ENCODE results near the gene CTIF. TPM values are rescaled to one million over a fixed set of nuclear protein-coding genes. Genes with fewer than 3 reads are reported as not detected.

The CTIF gene
- total RNA-seq, 1 experiment from 2014 or later, result 5.8 TPM

- no peaks in the 10 kb centered on the region for H3F3A ChIP-seq (ENCODE audit: low read length, unreplicated experiment)
- no peaks in the 10 kb centered on the region for H3K9me3 ChIP-seq (ENCODE audit: low read length)
- H3K9me2 ChIP-seq (replicated peaks; ENCODE audit: low read length), result no peaks in the 10 kb centered on the region
- no peaks in the 10 kb centered on the region for H3K27me3 ChIP-seq (ENCODE audit: low read length)
- H3K4me3 ChIP-seq (ENCODE audit: low read length), result no peak overlapping the region
- H3K27ac ChIP-seq (ENCODE audit: low read length), result no peak overlapping the region
- no peak for ATAC-seq
- H3K79me2 ChIP-seq (ENCODE audit: low read length), result no peaks in the 10 kb centered on the region
- TF ChIP-seq CTCF (conservative IDR thresholded peaks at IDR 0.05; ENCODE audit: low read depth, low read length), result no peak
- TF ChIP-seq EZH2 (IDR thresholded peaks at IDR 0.05; ENCODE audit: low read length, unreplicated experiment), result no peak
- no peak for TF ChIP-seq EZH2phosphoT487 (IDR thresholded peaks at IDR 0.05; ENCODE audit: borderline replicate concordance, low read length)
- no peaks in the 10 kb centered on the region for H3K4me1 ChIP-seq (ENCODE audit: insufficient read depth, low read length)
- DNase-seq, result no peak
- intact Hi-C loops (cut with micrococcal nuclease), result no loop called here
- H4K20me1 ChIP-seq (ENCODE audit: low read length), result no peaks in the 10 kb centered on the region
- POLR2A ChIA-PET (ENCODE audit: unreplicated experiment), result no interaction called here
- no TSS peak for BruUV-seq (replicated peaks)
- no peak overlapping the region for H3K9ac ChIP-seq (ENCODE audit: low read length)
- no peak overlapping the region for H3K4me2 ChIP-seq (ENCODE audit: low read length)
- CTCF ChIA-PET, result no interaction called here
- no peak overlapping the region for H2AFZ ChIP-seq (ENCODE audit: low read length)
- H3K36me3 ChIP-seq (ENCODE audit: low read depth, low read length), result no peaks in the 10 kb centered on the region
These were observed 267.9 kb downstream of the CTIF start for GRCh38 chr18:48806551-48807261.

GRCh38 chr18:48808476-48808875 lies 269.6 kb downstream of the CTIF start:
- TF ChIP-seq EZH2phosphoT487 (IDR thresholded peaks at IDR 0.05; ENCODE audit: borderline replicate concordance, low read length), result no peak
- intact Hi-C loops (cut with micrococcal nuclease), result no loop called here
- no peaks in the 10 kb centered on the region for H3K79me2 ChIP-seq (ENCODE audit: low read length)
- H2AFZ ChIP-seq (ENCODE audit: low read length), result no peak overlapping the region
- no peaks in the 10 kb centered on the region for H3K4me1 ChIP-seq (ENCODE audit: insufficient read depth, low read length)
- no peaks in the 10 kb centered on the region for H3K36me3 ChIP-seq (ENCODE audit: low read depth, low read length)
- no peaks in the 10 kb centered on the region for H3K9me3 ChIP-seq (ENCODE audit: low read length)
- H4K20me1 ChIP-seq (ENCODE audit: low read length), result no peaks in the 10 kb centered on the region
- BruUV-seq (replicated peaks), result no TSS peak
- H3K4me3 ChIP-seq (ENCODE audit: low read length), result no peak overlapping the region
- H3K9me2 ChIP-seq (replicated peaks; ENCODE audit: low read length), result no peaks in the 10 kb centered on the region
- H3K4me2 ChIP-seq (ENCODE audit: low read length), result no peak overlapping the region
- ATAC-seq, result no peak
- no peaks in the 10 kb centered on the region for H3K27me3 ChIP-seq (ENCODE audit: low read length)
- H3F3A ChIP-seq (ENCODE audit: low read length, unreplicated experiment), result no peaks in the 10 kb centered on the region
- ChIA-PET POLR2A (ENCODE audit: unreplicated experiment) (interaction anchor here (0.6 kb wide), 1 partner anchor 26 kb away, joined by 3 read pairs; no protein-coding TSS in a partner anchor), CTCF (no interaction called here)
- DNase-seq, result no peak
- H3K27ac ChIP-seq (ENCODE audit: low read length), result no peak overlapping the region
- no peak overlapping the region for H3K9ac ChIP-seq (ENCODE audit: low read length)

- intact Hi-C loops (cut with micrococcal nuclease), result no loop called here
- H3K36me3 ChIP-seq (ENCODE audit: low read depth, low read length), result no peaks in the 10 kb centered on the region
- TF ChIP-seq EZH2phosphoT487 (IDR thresholded peaks at IDR 0.05; ENCODE audit: borderline replicate concordance, low read length) (no peak), CTCF (conservative IDR thresholded peaks at IDR 0.05; ENCODE audit: low read depth, low read length) (no peak), EZH2 (IDR thresholded peaks at IDR 0.05; ENCODE audit: low read length, unreplicated experiment) (no peak)
- H2AFZ ChIP-seq (ENCODE audit: low read length), result no peak overlapping the region
- no peak for DNase-seq
- H3K9ac ChIP-seq (ENCODE audit: low read length), result no peak overlapping the region
- no peak overlapping the region for H3K4me2 ChIP-seq (ENCODE audit: low read length)
- H3K27ac ChIP-seq (ENCODE audit: low read length), result no peak overlapping the region
- peaks cover 7% of the 10 kb centered on the region; the same call in 1 of the 2 replicates for H3K4me1 ChIP-seq (ENCODE audit: insufficient read depth, low read length)
- H4K20me1 ChIP-seq (ENCODE audit: low read length), result no peaks in the 10 kb centered on the region
- CTCF ChIA-PET, result no interaction called here
- BruUV-seq (replicated peaks), result no TSS peak
- POLR2A ChIA-PET (ENCODE audit: unreplicated experiment), result no interaction called here
- H3K27me3 ChIP-seq (ENCODE audit: low read length), result no peaks in the 10 kb centered on the region
- no peaks in the 10 kb centered on the region for H3K79me2 ChIP-seq (ENCODE audit: low read length)
- H3K9me2 ChIP-seq (replicated peaks; ENCODE audit: low read length), result no peaks in the 10 kb centered on the region
- H3F3A ChIP-seq (ENCODE audit: low read length, unreplicated experiment), result no peaks in the 10 kb centered on the region
- ATAC-seq, result no peak
- H3K9me3 ChIP-seq (ENCODE audit: low read length), result no peaks in the 10 kb centered on the region
- H3K4me3 ChIP-seq (ENCODE audit: low read length), result no peak overlapping the region
These were observed 270.5 kb downstream of the CTIF start for GRCh38 chr18:48809365-48809764.
